ENCODE data around the gene CTU2. TPM values are rescaled to one million over a fixed set of nuclear protein-coding genes. Genes with fewer than 3 reads are reported as not detected.
A peak's percentile ranks its signal among the peaks of the same experiment; 100 is the strongest.

CTU2 gene
- total and polyA plus RNA-seq, 9 of the 15 experiments (the other 6 are each of a cell fraction or from before 2014, with no cell fraction given): 1.3 to 105 (median 23.2) TPM

- TF ChIP-seq FOXP4 (CRISPR knock-in tag; IDR thresholded peaks at IDR 0.05; ENCODE audit: borderline replicate concordance) (no peak), ZNF23 (CRISPR knock-in tag; IDR thresholded peaks at IDR 0.05) (no peak), U2AF1 (optimal IDR thresholded peaks at IDR 0.05; ENCODE audit: low read depth, low read length) (peak; percentile 69), EWSR1 (IDR thresholded peaks at IDR 0.05; ENCODE audit: borderline replicate concordance, low read depth, partially characterized antibody) (no peak), ZBTB8A (IDR thresholded peaks at IDR 0.05; ENCODE audit: partially characterized antibody) (no peak), NR4A1 (CRISPR knock-in tag; IDR thresholded peaks at IDR 0.05) (0 out of 2 replicates have a peak, but pooled peaks have one; percentile 21), NR4A1 (tag; IDR thresholded peaks at IDR 0.05) (no peak), ELK1 (CRISPR knock-in tag; IDR thresholded peaks at IDR 0.05) (no peak), KAT2B (IDR thresholded peaks at IDR 0.05; ENCODE audit: low read depth, low read length) (no peak), KHSRP (IDR thresholded peaks at IDR 0.05) (no peak), MEIS2 (IDR thresholded peaks at IDR 0.05; ENCODE audit: partially characterized antibody) (peak; percentile 75), HDAC1 (IDR thresholded peaks at IDR 0.05) (peak in 1 of 2 experiments; percentile 65; a peak in 2 of 4 replicates), ELF1 (tag; IDR thresholded peaks at IDR 0.05) (no peak; the same call in 1 of the 2 replicates), SETDB1 (IDR thresholded peaks at IDR 0.05; ENCODE audit: low read length) (no peak), BCOR (IDR thresholded peaks at IDR 0.05) (peak; percentile 16; the same call in 1 of the 2 replicates)
- TF ChIP-seq, protein P1, sequence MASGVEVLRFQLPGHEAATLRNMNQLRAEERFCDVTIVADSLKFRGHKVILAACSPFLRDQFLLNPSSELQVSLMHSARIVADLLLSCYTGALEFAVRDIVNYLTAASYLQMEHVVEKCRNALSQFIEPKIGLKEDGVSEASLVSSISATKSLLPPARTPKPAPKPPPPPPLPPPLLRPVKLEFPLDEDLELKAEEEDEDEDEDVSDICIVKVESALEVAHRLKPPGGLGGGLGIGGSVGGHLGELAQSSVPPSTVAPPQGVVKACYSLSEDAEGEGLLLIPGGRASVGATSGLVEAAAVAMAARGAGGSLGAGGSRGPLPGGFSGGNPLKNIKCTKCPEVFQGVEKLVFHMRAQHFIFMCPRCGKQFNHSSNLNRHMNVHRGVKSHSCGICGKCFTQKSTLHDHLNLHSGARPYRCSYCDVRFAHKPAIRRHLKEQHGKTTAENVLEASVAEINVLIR (CRISPR knock-in tag; IDR thresholded peaks at IDR 0.05): peak; percentile 77
- TF ChIP-seq, protein P2, sequence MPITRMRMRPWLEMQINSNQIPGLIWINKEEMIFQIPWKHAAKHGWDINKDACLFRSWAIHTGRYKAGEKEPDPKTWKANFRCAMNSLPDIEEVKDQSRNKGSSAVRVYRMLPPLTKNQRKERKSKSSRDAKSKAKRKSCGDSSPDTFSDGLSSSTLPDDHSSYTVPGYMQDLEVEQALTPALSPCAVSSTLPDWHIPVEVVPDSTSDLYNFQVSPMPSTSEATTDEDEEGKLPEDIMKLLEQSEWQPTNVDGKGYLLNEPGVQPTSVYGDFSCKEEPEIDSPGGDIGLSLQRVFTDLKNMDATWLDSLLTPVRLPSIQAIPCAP (CRISPR knock-in tag; IDR thresholded peaks at IDR 0.05; ENCODE audit: borderline replicate concordance): no peak
- TF ChIP-seq, protein P3, sequence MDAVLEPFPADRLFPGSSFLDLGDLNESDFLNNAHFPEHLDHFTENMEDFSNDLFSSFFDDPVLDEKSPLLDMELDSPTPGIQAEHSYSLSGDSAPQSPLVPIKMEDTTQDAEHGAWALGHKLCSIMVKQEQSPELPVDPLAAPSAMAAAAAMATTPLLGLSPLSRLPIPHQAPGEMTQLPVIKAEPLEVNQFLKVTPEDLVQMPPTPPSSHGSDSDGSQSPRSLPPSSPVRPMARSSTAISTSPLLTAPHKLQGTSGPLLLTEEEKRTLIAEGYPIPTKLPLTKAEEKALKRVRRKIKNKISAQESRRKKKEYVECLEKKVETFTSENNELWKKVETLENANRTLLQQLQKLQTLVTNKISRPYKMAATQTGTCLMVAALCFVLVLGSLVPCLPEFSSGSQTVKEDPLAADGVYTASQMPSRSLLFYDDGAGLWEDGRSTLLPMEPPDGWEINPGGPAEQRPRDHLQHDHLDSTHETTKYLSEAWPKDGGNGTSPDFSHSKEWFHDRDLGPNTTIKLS (IDR thresholded peaks at IDR 0.05; ENCODE audit: borderline replicate concordance, low read depth): peak; percentile 62; the same call in 1 of the 2 replicates
- TF ChIP-seq, protein P4, sequence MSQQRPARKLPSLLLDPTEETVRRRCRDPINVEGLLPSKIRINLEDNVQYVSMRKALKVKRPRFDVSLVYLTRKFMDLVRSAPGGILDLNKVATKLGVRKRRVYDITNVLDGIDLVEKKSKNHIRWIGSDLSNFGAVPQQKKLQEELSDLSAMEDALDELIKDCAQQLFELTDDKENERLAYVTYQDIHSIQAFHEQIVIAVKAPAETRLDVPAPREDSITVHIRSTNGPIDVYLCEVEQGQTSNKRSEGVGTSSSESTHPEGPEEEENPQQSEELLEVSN (IDR thresholded peaks at IDR 0.05; ENCODE audit: borderline replicate concordance in 1 of 2, extremely low read depth in 1 of 2, insufficient read depth in 1 of 2, insufficient read length in 1 of 2, low read depth in 1 of 2, low read length in 1 of 2, poor library complexity in 1 of 2, severe bottlenecking in 1 of 2): peak; percentile 57 to 81
Measured at GRCh38 chr16:88662843-88663606, 43.3 kb upstream of the CTU2 start, which contains the start of gene MVD (continued).
